ENCODE measurements around the gene FCSK. TPM values are rescaled to one million over a fixed set of nuclear protein-coding genes. Genes with fewer than 3 reads are reported as not detected.

Gene FCSK
- total RNA-seq, 2 donors from 2014 or later: 31.3 to 38.8 TPM

GRCh38 chr16:70438969-70439862 lies 15.2 kb upstream of the FCSK start, which contains the start of gene ST3GAL2:
ST3GAL2 (minus strand) TSS chr16:70439100; CDS start chr16:70398530, 40,570 bp downstream.
- no peaks in the 10 kb centered on the region for H3K4me1 ChIP-seq

GRCh38 chr16:70440009-70440692 lies 14.2 kb upstream of the FCSK start:
- Histone ChIP-seq H3K27ac (peak overlapping the region; percentile 68), H3K36me3 (no peaks in the 10 kb centered on the region), H3K4me1 (no peaks in the 10 kb centered on the region), H3K4me3 (no peak overlapping the region), H3K9me3 (no peaks in the 10 kb centered on the region), H3K27me3 (no peaks in the 10 kb centered on the region), H3K9ac (ENCODE audit: low read depth in 2 of 2, low read length in 2 of 2) (no peak overlapping the region)
- TF ChIP-seq, protein P1, sequence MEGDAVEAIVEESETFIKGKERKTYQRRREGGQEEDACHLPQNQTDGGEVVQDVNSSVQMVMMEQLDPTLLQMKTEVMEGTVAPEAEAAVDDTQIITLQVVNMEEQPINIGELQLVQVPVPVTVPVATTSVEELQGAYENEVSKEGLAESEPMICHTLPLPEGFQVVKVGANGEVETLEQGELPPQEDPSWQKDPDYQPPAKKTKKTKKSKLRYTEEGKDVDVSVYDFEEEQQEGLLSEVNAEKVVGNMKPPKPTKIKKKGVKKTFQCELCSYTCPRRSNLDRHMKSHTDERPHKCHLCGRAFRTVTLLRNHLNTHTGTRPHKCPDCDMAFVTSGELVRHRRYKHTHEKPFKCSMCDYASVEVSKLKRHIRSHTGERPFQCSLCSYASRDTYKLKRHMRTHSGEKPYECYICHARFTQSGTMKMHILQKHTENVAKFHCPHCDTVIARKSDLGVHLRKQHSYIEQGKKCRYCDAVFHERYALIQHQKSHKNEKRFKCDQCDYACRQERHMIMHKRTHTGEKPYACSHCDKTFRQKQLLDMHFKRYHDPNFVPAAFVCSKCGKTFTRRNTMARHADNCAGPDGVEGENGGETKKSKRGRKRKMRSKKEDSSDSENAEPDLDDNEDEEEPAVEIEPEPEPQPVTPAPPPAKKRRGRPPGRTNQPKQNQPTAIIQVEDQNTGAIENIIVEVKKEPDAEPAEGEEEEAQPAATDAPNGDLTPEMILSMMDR (IDR thresholded peaks at IDR 0.05): no peak
- intact Hi-C loops (cut with DNase I): no loop called here
- DNase-seq: no peak

More at GRCh38 chr16:70438969-70439862, 15.2 kb upstream of the FCSK start, which contains the start of gene ST3GAL2:
- peak within 1 kb of the TSS; percentile 68 for H3K27ac ChIP-seq
- H3K36me3 ChIP-seq: no peaks in the 10 kb centered on the region
- peak; percentile 94 for DNase-seq
- H3K9ac ChIP-seq (ENCODE audit: low read depth in 2 of 2, low read length in 2 of 2): peak within 1 kb of the TSS; percentile 66 to 76
- H3K4me3 ChIP-seq: peak within 1 kb of the TSS; percentile 60
- intact Hi-C loops (cut with DNase I): no loop called here
- TF ChIP-seq, protein P1 (IDR thresholded peaks at IDR 0.05): no peak
- H3K9me3 ChIP-seq: no peaks in the 10 kb centered on the region
- H3K27me3 ChIP-seq: no peaks in the 10 kb centered on the region

- intact Hi-C loops (cut with DNase I): no loop called here
- no peak overlapping the region for H3K4me3 ChIP-seq
Observed at GRCh38 chr16:70441406-70441990, 12.9 kb upstream of the FCSK start.

DNA sequence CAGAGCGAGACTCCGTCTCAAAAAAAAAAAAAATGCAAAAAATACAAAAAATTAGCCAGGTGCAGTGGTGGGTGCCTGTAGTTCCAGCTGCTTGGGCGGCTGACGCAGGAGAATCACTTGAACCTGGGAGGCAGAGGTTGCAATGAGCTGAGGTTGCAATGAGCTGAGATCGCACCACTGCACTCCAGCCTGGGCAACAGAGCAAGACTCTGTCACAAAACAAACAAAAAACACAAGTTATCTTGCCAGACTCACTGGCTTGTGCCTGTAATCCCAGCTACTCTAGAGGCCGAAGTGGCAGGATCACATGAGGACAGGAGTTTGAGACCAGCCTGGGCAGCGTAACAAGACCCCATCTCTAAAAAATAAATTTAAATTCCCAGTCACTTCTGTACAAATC lies 12.1 kb upstream of the FCSK start:
- Histone ChIP-seq H3K27ac (no peak overlapping the region), H3K36me3 (no peaks in the 10 kb centered on the region), H3K9me3 (no peaks in the 10 kb centered on the region), H3K4me3 (no peak overlapping the region), H3K4me1 (no peaks in the 10 kb centered on the region), H3K9ac (ENCODE audit: low read depth in 2 of 2, low read length in 2 of 2) (no peak overlapping the region), H3K27me3 (no peaks in the 10 kb centered on the region)
- TF ChIP-seq, protein P1 (IDR thresholded peaks at IDR 0.05): no peak
- intact Hi-C loops (cut with DNase I): no loop called here
- no peak for DNase-seq

More at GRCh38 chr16:70441406-70441990, 12.9 kb upstream of the FCSK start:
- no peak overlapping the region for H3K9ac ChIP-seq (ENCODE audit: low read depth in 2 of 2, low read length in 2 of 2)
- TF ChIP-seq, protein P1 (IDR thresholded peaks at IDR 0.05): no peak
- H3K27me3 ChIP-seq: no peaks in the 10 kb centered on the region
- no peak overlapping the region for H3K27ac ChIP-seq
- H3K4me1 ChIP-seq: no peaks in the 10 kb centered on the region
- H3K9me3 ChIP-seq: no peaks in the 10 kb centered on the region
- DNase-seq: no peak
- no peaks in the 10 kb centered on the region for H3K36me3 ChIP-seq
